AG04449 (cell line): ENCODE measurements around the gene UTS2B.
A peak's percentile ranks its signal among the peaks of the same experiment; 100 is the strongest.

Experiments
- CTCF ChIA-PET: fragments of 350-600 bp; formaldehyde crosslinking; extraction: SDS; loops from one replicate; lab custom pipeline; 2021; ENCODE audit warnings: antibody characterized with exemption; lab: Yijun Ruan, JAX
- POLR2A ChIA-PET: fragments of 400-600, 350-600 bp; formaldehyde crosslinking; extraction: SDS; loops from one replicate; lab custom pipeline; 2020; ENCODE audit warnings: antibody characterized with exemption, inconsistent platforms; lab: Yijun Ruan, JAX
- DNase-seq: peaks from one replicate; pipeline ENCODE4 v3.0.0-alpha.2; 2010; ENCODE audit warnings: low read depth, low spot score
- H3K4me3 ChIP-seq: 2 replicates; pipeline ENCODE4 v1.5.1; 2011; ENCODE audit warnings: low read depth, mild to moderate bottlenecking, control low read depth, low read length
- CTCF ChIP-seq: IDR thresholded peaks from one replicate; pipeline ENCODE4 v1.5.1; 2011; ENCODE audit warnings: mild to moderate bottlenecking, moderate library complexity, low read length, control low read depth, inconsistent platforms; ENCODE audit not compliant: insufficient read depth; ENCODE audit errors: missing control alignments

UTS2B gene

GRCh38 chr3:191329654-191330529, at the start of gene UTS2B:
TSS of gene UTS2B (minus strand) at chr3:191330526. CDS start at chr3:191282189, 48,337 bp downstream.
- DNase-seq, result no peak
- POLR2A ChIA-PET, result interaction anchor here (1.0 kb wide), 3 partner anchors 8 to 37 kb away, joined by 3 to 5 read pairs (median 3); no protein-coding TSS in a partner anchor
- H3K4me3 ChIP-seq, result peak within 1 kb of the TSS; percentile 76
- CTCF ChIA-PET, result interaction anchor here (1.3 kb wide), 1 partner anchor 87 kb away, joined by 3 read pairs; no protein-coding TSS in a partner anchor
- TF ChIP-seq CTCF, result no peak

DNA sequence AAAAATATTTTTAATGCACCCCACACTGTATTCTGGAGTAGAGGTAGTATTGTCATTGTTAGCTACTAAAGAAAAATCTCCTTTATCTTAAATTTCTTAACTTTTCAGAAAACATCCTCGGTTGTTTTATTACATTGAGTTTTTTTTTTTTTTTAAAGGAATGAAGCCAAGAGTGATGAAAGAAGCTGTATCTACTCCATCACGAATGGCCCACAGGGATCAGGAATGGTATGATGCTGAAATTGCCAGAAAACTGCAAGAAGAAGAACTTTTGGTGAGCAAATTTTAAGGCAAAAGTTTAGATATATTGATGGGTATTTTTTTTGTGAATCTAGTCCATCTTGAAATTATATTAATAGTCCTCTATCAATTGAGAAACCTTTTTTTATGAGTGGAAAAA, 49.7 kb upstream of the UTS2B start:
- ChIA-PET POLR2A (no interaction called here), CTCF (interaction anchor here (1.1 kb wide), 1 partner anchor 12 kb away, joined by 3 read pairs; no protein-coding TSS in a partner anchor)
- H3K4me3 ChIP-seq, result no peak overlapping the region
- TF ChIP-seq CTCF, result no peak
- DNase-seq, result no peak

- DNase-seq, result no peak
- no peak for TF ChIP-seq CTCF
- POLR2A ChIA-PET, result no interaction called here
- H3K4me3 ChIP-seq, result no peak overlapping the region
- CTCF ChIA-PET, result no interaction called here
These were observed 49.1 kb upstream of the UTS2B start for GRCh38 chr3:191379446-191379845.

DNA sequence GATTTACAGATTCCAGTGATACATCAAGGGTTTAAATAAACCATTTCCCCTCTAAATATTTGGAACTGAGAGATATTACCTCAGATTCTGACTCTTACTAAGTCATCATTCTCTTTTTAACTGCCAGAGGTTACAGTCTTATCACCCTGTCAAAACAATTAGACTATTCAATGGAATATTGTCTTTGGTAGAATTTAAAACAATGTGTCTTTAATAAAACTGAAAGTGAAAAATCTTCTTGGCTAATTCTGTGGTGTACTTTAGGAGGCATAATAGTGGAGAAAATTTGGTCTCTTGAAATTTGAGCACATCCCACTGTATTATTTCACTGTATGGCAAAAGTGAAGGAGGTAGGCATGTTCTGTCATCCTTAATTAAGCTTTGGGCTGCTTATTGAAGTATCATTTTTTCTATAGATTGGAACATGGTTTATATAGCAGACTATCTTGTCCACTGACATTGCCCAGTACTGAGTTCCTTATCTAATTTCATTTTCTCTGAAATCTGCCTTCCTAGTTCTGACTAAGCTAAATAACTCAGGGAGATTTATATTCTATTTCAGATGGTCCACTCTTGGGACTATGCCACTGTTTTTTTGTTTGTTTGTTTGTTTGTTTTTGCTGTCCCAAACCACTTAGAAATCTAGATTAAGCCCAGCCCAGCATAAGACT, 48.0 kb upstream of the UTS2B start:
- ChIA-PET POLR2A (no interaction called here), CTCF (interaction anchor here (0.6 to 2.2 kb wide), 4 partner anchors 11 to 593 kb away, joined by 3 to 7 read pairs (median 3); no protein-coding TSS in a partner anchor)
- DNase-seq, result no peak
- no peak for TF ChIP-seq CTCF
- no peak overlapping the region for H3K4me3 ChIP-seq

- peak; percentile 36 for DNase-seq
- TF ChIP-seq CTCF, result no peak
- ChIA-PET POLR2A (no interaction called here), CTCF (interaction anchor here (1.0 to 2.2 kb wide), 4 partner anchors 10 to 132 kb away, joined by 3 to 7 read pairs (median 4); no protein-coding TSS in a partner anchor)
- H3K4me3 ChIP-seq, result no peak overlapping the region
These were observed 46.3 kb upstream of the UTS2B start for GRCh38 chr3:191376516-191377141.
